Stimulated activated CD4-positive, alpha-beta T cell treated with anti-CD3 and anti-CD28 coated beads, Interleukin-4, amount 100 ng/mL, for 48 hours (primary cell): ENCODE results near the gene SOCS1.

Source experiments
- DNase-seq, 2 donors: peaks; one replicate each; pipeline ENCODE4 v3.0.0-alpha.2; 2020; ENCODE audit warnings: low read depth in 2 of 2

SOCS1 gene

DNA sequence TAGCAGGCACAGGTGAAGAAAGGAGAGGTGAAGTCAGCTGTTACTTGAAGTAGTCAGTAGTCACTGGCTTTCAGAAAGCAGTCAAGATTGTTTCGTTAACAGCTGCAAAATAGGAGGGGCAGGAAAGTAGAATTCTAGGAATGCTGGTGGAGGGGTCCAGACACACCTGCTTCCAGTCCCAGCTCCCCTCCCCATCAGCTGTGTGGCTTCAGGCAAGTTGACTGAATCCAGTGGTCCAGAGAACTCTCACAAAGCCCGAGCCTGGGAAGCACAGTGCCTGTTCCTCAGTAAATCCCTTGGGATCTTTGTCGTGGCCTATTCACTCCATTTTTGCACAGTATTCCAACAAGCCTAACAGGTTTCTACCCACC lies 4.6 kb upstream of the SOCS1 start:
- DNase-seq: no peak

DNA sequence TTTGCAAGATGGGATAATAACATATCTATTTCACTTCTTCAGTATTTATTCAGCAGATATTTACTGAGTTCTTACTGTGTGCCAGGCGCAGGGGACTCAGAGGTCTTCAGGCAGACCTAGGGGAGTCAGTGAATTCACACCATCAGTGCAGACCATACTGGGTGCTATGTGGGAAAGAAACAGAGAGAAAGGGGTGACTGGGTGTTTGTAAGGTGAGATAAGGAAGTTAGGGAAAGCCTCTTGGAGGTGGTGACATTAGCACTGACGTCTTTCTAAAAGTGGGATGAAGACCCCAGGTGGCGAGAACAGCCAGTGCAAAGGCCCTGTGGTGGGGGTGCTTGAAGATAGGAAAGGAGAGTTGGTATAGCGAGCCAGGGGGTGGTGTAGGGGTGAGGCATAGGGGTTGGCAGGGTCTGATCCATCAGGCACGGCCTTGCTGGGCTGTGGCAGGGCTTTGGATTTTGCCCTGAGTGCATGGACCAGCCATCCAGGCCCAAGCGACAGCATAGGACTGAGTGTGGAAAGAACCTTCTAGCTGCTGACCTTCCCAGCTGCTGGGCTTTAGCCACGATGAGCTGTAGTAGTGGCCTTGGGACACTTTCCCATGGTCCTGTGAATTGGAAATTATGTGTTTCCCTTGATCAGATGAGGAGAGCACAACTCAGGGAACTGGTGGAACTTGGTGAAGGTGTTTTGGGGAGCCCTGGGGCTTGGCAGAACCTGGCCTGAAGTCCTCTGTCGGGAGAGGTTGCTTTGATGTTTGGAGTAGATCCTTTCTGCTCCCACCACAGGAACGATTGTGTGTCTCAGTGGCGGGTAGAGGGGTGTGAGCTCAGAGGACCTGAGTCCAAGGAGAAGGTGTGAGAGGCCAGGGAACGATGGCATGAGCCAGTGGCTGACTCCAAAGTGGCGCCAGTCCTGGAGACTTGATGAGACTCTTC lies 3.9 kb upstream of the SOCS1 start:
- no peak for DNase-seq

DNA sequence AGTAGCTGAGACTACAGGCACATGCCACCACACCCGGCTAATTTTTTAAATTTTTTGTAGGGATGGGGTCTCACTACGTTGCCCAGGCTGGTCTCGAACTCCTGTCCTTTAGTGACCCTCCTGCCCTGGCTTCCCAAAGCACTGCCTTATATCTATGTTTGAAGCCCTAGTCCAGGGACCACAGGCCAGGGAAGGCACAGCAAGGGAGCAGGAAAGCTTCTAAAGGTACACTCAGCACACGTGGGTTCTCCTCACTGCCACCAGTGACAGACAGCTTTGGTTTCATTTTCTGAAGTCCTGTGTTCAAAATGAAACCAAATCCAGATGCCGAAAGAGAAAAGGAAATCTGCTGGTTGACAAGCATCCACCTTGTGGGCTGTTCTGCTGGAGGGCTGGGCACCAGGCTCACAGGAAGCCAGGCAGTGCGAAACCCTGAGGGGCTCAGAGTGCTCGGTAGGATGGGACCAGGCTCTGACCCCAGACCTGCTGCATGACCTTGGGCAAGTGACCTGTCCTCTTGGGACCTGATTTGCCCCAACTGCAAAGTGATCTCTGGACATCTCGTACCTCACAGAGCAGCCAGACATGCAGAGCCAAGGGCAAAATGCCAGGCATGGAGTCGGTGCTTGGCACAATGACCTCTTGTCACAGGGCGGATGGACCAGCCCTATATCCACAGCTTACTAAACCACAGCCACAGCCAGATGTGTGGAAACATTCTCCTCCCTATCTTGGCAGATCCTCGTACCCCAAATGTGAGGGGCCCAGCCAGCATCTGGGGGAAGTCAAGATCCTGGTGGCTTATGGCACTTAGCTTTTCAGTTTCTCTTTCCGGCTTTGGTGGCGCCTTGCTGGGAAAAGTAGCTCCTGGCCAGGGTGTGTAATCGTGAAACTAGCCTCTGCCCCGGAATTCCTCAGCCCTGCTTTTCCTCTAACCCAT lies 2.8 kb upstream of the SOCS1 start:
- no peak for DNase-seq

GRCh38 chr16:11257131-11257938 lies 1.3 kb upstream of the SOCS1 start:
- no peak for DNase-seq

DNA sequence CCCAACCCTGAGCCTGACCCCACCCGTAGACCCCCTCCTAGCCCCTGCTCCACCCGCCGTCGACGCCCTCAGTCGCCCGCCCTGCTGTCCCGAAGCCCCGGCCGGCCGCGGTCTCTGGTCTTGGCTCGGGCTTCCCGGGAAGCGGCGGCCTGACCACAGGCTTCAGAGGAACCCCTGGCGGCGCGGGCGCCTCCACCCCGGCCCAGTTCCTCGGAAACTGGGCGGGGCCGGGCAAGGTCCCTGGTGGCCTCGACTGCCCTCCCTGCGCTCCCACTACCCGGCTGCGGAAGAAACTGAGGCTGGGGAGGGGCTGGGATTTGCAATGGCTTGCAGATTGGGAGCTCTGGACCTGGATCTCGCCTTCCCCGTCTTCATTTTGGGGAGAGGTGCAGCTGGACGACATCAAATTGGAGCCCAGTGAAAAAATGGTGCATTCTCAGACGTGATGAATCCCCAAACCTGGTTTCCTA lies 692 bp upstream of the SOCS1 start:
- DNase-seq: peak in 1 of 2 donors; percentile 52

- DNase-seq: no peak
Measured at GRCh38 chr16:11254913-11255736, 879 bp downstream of the SOCS1 start.

DNA sequence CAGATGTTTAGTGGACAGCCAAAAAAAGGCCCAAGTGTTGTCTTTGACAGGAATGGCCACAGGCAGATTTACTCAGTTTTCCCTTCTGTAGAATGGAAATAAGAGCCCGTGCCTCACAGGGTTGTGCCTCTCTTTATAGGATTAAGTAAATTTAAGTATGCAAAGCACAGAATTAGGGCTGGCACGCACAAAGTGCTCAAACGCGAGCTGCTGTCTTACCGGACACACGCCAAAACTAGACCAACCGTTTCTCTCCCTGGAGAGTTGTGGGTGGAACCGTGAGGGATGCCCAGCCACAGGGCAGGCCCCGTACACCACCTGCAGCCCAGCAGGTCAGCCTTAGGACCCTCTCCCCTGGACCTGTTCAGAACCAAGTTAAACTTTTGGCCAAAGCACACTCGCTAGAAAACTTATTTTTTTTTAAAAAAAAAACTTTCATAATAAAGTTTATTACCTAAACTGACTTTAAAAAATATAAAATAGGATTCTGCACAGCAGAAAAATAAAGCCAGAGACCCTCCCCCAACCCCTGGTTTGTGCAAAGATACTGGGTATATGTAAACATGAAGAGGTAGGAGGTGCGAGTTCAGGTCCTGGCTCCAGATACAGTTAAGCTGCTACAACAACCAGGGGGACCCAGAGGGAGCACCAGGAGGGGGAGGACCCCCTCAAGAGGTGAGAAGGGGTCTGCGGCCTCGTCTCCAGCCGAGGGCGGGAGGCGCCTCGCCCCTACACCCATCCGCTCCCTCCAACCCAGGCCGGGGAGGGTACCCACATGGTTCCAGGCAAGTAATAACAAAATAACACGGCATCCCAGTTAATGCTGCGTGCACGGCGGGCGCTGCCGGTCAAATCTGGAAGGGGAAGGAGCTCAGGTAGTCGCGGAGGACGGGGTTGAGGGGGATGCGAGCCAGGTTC lies 1.8 kb downstream of the SOCS1 start:
- no peak for DNase-seq

DNA sequence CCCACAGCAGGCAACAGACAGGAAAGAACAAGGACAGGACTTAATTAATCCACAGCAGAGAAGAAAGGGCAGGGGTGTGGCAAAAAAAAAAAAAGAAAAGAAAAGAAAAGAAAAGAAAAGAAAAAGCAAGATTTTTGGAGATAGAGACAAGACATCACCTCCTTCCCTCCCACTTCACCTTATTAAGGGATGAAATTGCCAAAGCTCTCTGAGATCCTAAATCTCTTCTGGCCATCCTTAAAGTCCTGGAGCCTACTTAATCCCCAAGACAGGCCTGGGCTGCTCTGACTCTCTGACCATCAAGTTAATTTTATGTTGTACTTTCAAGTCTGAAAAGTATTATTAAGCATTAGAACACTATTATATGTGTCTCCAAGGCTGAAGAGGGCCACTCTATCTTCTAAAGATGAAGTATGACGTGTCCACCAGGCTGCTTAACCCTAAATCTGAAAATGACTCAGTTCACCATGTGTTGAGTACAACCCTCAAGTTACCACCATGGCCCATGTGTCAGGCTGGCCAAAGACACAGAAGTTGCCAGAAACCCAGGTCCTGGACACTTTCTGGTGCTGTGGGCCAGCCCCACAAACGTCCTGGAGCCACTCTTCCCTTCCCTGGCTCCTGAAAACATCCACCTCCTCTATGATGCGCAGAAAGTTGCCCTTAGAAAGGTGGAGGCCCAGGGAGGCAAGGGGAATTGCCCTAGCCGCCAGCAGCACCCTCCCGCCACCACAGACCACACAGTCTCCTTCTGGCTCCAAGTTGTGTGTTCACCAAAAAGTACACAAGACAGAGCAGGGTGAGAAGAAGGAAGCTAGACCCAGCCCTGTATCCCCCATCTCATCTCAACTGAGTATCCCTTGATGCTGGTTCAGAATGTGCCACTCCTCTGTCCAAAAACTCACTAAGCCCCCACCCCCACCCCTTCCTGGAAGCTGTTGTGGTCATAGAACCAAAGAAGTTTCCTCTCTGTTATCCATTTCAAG lies 2.7 kb downstream of the SOCS1 start:
- no peak for DNase-seq

DNA sequence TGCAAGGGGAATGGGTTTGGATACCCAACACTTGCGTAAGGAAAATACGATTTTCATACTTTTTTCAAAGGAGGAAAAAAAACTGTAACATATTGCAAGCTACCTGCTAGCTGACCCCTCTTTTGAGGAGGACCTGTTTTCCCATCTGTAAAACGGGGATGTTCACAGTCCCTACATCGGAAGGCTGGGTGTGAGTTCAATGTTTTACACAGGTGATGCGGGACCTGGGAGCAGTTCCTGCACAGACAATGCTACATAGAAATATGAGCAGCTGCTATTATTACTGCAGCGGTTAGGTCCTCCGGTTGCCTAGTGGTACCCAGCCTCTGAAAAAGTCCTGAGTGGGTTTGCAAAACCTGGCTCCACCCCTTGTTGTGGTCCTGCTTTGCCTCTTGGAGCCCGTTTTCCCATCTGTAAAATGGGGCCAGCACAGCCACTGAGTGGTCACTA lies 3.5 kb downstream of the SOCS1 start:
- no peak for DNase-seq

GRCh38 chr16:11251525-11252481 lies 4.2 kb downstream of the SOCS1 start:
- DNase-seq: peak; percentile 78 to 82

GRCh38 chr16:11250786-11251524 lies 5.0 kb downstream of the SOCS1 start:
- DNase-seq: no peak

DNA sequence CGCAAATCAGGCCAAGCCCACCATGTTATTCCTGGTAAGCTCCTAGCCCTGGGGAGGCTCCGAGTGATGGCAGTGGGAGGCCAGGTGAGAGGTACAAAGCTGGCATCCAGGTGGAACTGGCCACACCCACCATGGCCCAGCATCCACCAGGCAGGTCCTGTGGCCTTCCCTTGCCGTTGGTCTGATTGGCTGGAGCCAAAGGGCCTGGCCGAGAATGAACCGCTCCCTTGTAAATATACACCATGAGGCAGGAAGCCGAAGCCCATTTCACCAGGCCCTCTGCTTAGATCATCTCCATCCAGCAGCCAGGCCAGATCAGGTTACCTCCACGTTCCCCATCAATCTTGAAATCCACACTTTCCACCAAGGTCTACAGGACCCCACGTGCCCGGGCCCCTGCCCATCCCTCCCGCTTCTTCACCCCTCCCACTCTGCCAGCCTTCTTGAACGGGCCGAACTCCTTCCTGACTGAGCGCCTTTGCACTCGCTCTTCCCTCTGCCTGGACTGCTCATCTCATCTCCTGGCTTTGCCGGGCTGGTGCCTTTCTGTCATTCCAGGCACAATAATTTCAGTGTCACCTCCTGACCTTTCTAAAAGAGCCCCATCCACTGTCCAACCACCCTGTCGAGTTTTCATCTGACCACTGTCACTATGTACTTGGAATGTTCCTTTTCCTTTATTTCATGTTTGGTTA lies 5.8 kb downstream of the SOCS1 start:
- DNase-seq: no peak

DNA sequence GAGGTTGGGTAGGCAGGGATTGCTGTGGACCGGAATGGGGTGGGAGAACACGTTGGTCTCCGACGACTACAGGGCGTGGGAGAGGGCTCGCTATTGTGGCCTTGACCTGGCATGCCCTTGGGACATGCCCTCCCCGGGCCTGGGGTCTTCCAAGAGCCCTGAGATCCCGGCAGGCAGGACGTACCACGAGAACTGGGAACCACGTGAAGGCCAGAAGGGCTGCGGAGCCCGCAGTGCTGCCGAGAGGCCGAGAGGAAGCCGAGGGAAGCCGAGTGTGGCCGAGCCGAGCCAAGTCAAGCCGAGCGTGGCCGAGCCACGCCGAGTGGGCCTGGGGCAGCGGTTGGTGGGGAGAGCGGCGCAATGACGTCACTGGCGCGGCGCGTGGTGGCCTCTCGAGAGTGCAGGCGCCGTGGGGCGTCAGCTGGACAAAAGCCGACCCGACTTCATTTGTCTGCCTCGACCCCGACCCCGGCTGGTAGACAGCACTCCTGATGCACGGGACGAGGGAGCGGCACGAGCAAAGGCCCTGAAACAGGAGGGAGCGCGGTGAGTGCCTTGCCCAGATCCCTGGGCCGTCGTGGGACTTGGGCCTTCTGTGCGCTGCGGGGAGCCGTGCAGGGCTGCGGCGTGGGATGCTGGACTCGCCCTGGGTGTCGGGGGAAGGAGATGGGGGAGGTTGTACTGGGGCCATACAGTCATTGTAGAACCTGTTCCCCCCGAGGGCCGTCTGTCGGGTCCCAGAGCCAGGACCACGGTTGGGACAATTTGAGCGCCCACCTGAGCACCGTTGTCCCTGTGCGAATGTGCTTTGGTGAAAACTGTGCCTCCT lies 6.6 kb downstream of the SOCS1 start:
- no peak for DNase-seq

DNA sequence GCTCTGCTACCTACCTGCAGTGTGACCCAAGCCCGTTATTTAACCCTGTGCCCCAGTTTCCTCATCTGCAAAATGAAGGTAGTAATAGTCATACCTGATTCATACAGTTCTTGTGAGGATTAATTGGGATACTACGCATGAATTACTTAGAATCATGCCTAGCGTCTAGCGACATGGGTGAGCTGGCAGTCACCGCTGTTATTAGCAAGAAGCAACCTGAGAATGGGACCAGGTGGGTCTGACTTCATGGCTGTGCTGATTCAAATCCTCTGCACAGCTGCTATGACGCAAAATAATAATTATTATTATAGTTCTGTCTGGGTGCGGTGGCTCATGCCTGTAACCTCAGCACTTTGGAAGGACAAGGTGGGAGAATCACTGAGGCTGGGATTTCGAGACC lies 7.9 kb downstream of the SOCS1 start:
- DNase-seq: no peak

DNA sequence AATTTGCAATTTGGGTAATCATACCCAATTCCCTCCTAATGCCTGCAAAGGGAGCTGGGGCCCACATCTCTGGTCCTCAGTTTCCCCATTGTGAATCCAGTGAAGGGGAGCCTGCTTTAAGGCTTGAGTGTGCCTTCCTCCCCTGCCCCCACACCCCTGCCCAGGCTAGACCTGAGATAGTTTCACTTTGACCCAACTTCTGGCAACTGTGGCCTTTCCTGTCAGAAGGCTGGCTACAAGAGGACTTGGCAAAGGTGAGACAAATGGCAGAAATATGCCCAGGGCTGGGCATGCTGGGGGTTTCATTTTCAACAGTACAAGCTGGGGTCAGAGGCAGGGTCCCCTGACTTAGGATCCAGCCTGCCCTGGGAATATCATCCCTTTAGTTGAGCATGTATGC lies 10.0 kb downstream of the SOCS1 start:
- no peak for DNase-seq
